GM23248 (cell line): ENCODE data around the gene RNF149.

Source experiments
- EZH2 ChIP-seq: fragments of 200-600 bp; sonication (generic); IDR thresholded peaks from 2 replicates; pipeline ENCODE4 v1.6.1; 2018; ENCODE audit warnings: antibody characterized with exemption, mild to moderate bottlenecking; ENCODE audit not compliant: insufficient read depth, poor library complexity, severe bottlenecking
- EZH2phosphoT487 ChIP-seq: fragments of 200-600 bp; sonication (generic); IDR thresholded peaks from 2 replicates; pipeline ENCODE4 v1.6.1; 2018; ENCODE audit warnings: antibody characterized with exemption, moderate library complexity, mild to moderate bottlenecking, low read depth; ENCODE audit not compliant: insufficient read depth

DNA sequence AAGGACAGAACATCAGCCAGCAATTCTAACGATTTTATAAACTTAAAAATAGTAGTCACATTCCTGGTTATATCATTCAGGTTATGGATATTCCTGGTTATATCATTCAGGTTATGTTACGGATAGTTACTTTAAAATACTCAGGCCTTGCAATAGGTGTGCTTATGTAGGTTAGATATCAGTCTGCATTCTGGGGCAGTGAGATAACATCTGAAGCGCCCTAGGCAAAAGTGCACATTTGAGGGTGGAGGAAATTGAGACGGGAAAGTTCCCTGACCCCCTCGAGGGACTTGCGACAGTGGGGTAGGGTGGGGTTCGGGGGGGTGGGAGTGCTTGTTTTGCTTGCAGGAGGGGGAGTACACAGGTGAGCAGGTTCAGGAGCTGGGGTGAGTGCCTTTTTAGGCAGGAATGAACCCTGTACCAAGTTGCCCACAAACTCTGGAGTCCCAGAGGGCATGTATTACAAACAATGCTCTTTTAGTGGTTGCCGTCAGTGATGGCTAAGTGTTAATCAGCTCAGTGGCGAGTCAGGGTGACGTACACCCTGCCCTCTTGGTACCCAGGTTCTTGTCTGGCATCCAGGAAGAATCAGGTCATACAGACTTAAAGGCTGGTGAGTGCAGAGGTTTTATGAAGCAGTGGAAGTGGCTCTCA lies 47.0 kb upstream of the RNF149 start:
- TF ChIP-seq EZH2: no peak
- TF ChIP-seq EZH2phosphoT487: no peak
